B cell (primary cell): ENCODE results near the gene MYO19. TPM values are rescaled to one million over a fixed set of nuclear protein-coding genes. Genes with fewer than 3 reads are reported as not detected.

Experiments
- ATAC-seq: fragments of 200-7000 bp; cut with Tn5 transposase; one replicate; pipeline ENCODE4 v1.10.0; 2021; ENCODE audit warnings: low read depth, mild to moderate bottlenecking, moderate number of reproducible peaks, moderate library complexity
- CTCF ChIA-PET: fragments of 350-600 bp; sonication (Branson Sonifier 250); formaldehyde crosslinking; loops from one replicate; lab custom pipeline; 2021; ENCODE audit warnings: antibody characterized with exemption, inconsistent platforms; lab: Charles Lee
- POLR2A ChIA-PET: fragments of 350-600 bp; sonication (Branson Sonifier 250); formaldehyde crosslinking; loops from one replicate; lab custom pipeline; 2021; ENCODE audit warnings: antibody characterized with exemption; lab: Charles Lee
- DNase-seq: peaks from one replicate; pipeline ENCODE4 v3.0.0; 2013
- H2AFZ ChIP-seq: 2 replicates; pipeline ENCODE4 v1.6.1; 2012; ENCODE audit warnings: mild to moderate bottlenecking, low read depth, low read length; ENCODE audit not compliant: insufficient read depth, poor library complexity, severe bottlenecking
- H3K27ac ChIP-seq, 2 donors: 1 replicate in 1 of 2; 2 replicates in 1 of 2; pipeline ENCODE4 v1.5.1; 2012 to 2013; ENCODE audit warnings: low read length in 2 of 2, mild to moderate bottlenecking in 2 of 2, moderate library complexity in 1 of 2
- H3K27me3 ChIP-seq, 4 experiments: fragments of 200-600 bp in 1 of 4; sonication (generic) in 1 of 4; replicated peaks in 1 of 4; 1 replicate in 2 of 4; 2 replicates in 2 of 4; pipeline versions ENCODE4 v1.6.1 to v1.7.0; 2013 to 2016; ENCODE audit warnings: low read length in 3 of 4, mild to moderate bottlenecking in 2 of 4, mixed read lengths in 1 of 4, moderate library complexity in 1 of 4; ENCODE audit not compliant: insufficient read depth in 4 of 4, control insufficient read depth in 3 of 4; ENCODE audit errors: control extremely low read depth in 1 of 4
- H3K36me3 ChIP-seq, 2 experiments: replicated peaks in 1 of 2; 1 replicate in 1 of 2; 2 replicates in 1 of 2; pipeline versions ENCODE4 v1.6.1 to v1.7.1; 2013; ENCODE audit warnings: low read length in 1 of 2; ENCODE audit not compliant: insufficient read depth in 2 of 2, control insufficient read depth in 1 of 2; ENCODE audit errors: control extremely low read depth in 1 of 2, extremely low read depth in 1 of 2
- H3K4me1 ChIP-seq, 2 donors: fragments of 200-600 bp in 1 of 2; sonication (generic) in 1 of 2; 1 replicate in 1 of 2; 2 replicates in 1 of 2; pipeline versions ENCODE4 v1.5.1 to v1.6.1; 2013 to 2017; ENCODE audit warnings: low read length in 2 of 2; ENCODE audit not compliant: control insufficient read depth in 2 of 2, insufficient read depth in 2 of 2
- H3K4me2 ChIP-seq: replicated peaks from 2 replicates; pipeline ENCODE3; 2012; ENCODE audit warnings: mild to moderate bottlenecking, low read depth, low read length; ENCODE audit not compliant: poor library complexity, severe bottlenecking
- H3K4me3 ChIP-seq, 5 experiments: fragments of 200-600 bp in 1 of 5; sonication (generic) in 1 of 5; 1 replicate in 3 of 5; 2 replicates in 2 of 5; pipeline versions ENCODE4 v1.5.1 to v1.7.0; 2011 to 2016; ENCODE audit warnings: low read length in 4 of 5, mild to moderate bottlenecking in 4 of 5, low read depth in 2 of 5, control low read depth in 1 of 5, moderate library complexity in 1 of 5; ENCODE audit not compliant: insufficient read depth in 1 of 5; ENCODE audit errors: control extremely low read depth in 1 of 5, extremely low read depth in 1 of 5
- H3K79me2 ChIP-seq: fragments of 200-600 bp; sonication (generic); one replicate; pipeline ENCODE4 v1.6.0; 2016; ENCODE audit warnings: low read length; ENCODE audit not compliant: control insufficient read depth, insufficient read depth
- H3K9ac ChIP-seq: fragments of 200-600 bp; sonication (generic); 2 replicates; pipeline ENCODE4 v1.6.1; 2017; ENCODE audit warnings: mild to moderate bottlenecking, low read length, moderate library complexity
- H3K9me3 ChIP-seq, 3 donors: one replicate each; pipeline versions ENCODE4 v1.6.1 to v1.7.1; 2013; ENCODE audit warnings: low read length in 2 of 3; ENCODE audit not compliant: control insufficient read depth in 2 of 3, insufficient read depth in 1 of 3; ENCODE audit errors: control extremely low read depth in 1 of 3
- H4K20me1 ChIP-seq: 2 replicates; pipeline ENCODE4 v1.6.0; 2012; ENCODE audit warnings: mild to moderate bottlenecking, low read length; ENCODE audit not compliant: insufficient read depth, control insufficient read depth, poor library complexity, severe bottlenecking
- H3K27ac Mint-ChIP-seq: one replicate; pipeline ENCODE4 v1.8.0; 2021; ENCODE audit warnings: mixed read lengths
- H3K27me3 Mint-ChIP-seq: one replicate; pipeline ENCODE4 v1.8.0; 2021; ENCODE audit warnings: mixed read lengths
- H3K4me1 Mint-ChIP-seq: one replicate; pipeline ENCODE4 v1.8.0; 2021; ENCODE audit warnings: mixed read lengths
- H3K4me3 Mint-ChIP-seq: one replicate; pipeline ENCODE4 v1.8.0; 2021; ENCODE audit warnings: mixed read lengths
- H3K9me3 Mint-ChIP-seq: one replicate; pipeline ENCODE4 v1.8.0; 2022; ENCODE audit warnings: mixed read lengths; ENCODE audit not compliant: insufficient read depth
- EZH2 ChIP-seq: IDR thresholded peaks from 2 replicates; pipeline ENCODE4 v1.6.1; 2012; ENCODE audit warnings: borderline replicate concordance, low read depth, mild to moderate bottlenecking, moderate library complexity, low read length; ENCODE audit not compliant: insufficient read depth, poor library complexity, severe bottlenecking
- WGBS: methylation state at CpG from one replicate; pipeline ENCODE4 v1.1.5; 2013; ENCODE audit warnings: missing lambda C conversion rate; ENCODE audit not compliant: insufficient coverage; 5-methylcytosine and 5-hydroxymethylcytosine counted together
- intact Hi-C: fragments of 100-400 bp; cut with micrococcal nuclease; formaldehyde crosslinking; loops from one replicate; pipeline ENCODE4 v1.10.0; 2022
- polyA plus RNA-seq: library from polyadenylated mRNA; depleted of rRNA; stranded (reverse); fragments of >200 nt; gene quantifications from 2 replicates; pipeline ENCODE4 v1.2.3, GENCODE V29; 2012
- total RNA-seq, 2 donors: library from RNA; stranded (reverse); fragments of 120-200 nt in 1 of 2; gene quantifications; 1 replicate in 1 of 2; 2 replicates in 1 of 2; pipeline versions ENCODE4 v1.2.3 to v1.2.4, GENCODE V29; 2013 to 2022
- TF ChIP-seq, protein P1 (sequence below): fragments of 200-600 bp; IDR thresholded peaks from one replicate; pipeline ENCODE4 v1.8.0; 2022; ENCODE audit warnings: antibody characterized with exemption, mild to moderate bottlenecking

The MYO19 gene
- total and polyA plus RNA-seq, 2 donors (not counting 1 experiment from before 2014, with no cell fraction given): 65.7 to 88.7 TPM

DNA sequence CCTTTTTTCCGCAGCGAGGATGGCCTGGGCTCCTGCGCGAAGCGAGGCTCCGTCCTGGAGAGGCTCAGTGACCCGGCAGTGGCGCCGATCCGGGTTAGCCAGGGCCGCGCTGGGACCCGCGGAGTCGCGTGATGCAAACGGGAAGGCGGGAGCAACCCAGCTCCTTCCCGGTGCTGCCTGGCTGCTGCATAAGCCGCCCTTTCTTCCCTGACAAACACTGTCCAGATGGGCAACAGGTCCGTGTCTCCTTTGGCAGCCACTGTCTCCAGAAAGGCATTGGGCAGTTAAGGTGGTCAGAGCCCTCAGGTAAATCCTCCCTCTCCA is 69.9 kb downstream of the MYO19 start:
- peaks cover 69% of the 10 kb centered on the region for H3K27me3 Mint-ChIP-seq
- no peak overlapping the region for H3K27ac ChIP-seq
- no peaks in the 10 kb centered on the region for H3K4me1 Mint-ChIP-seq
- ChIA-PET CTCF (no interaction called here), POLR2A (no interaction called here)
- intact Hi-C loops: no loop called here
- no peaks in the 10 kb centered on the region for H3K79me2 ChIP-seq
- H3K4me2 ChIP-seq: no peak overlapping the region
- H3K4me3 Mint-ChIP-seq: no peak overlapping the region
- H4K20me1 ChIP-seq: no peaks in the 10 kb centered on the region
- H3K9me3 ChIP-seq: peaks cover 0 to 19% (median 0%) of the 10 kb centered on the region in 3 donors
- no peak overlapping the region for H2AFZ ChIP-seq
- DNase-seq (no peak), ATAC-seq (no peak)
- TF ChIP-seq, protein P1, sequence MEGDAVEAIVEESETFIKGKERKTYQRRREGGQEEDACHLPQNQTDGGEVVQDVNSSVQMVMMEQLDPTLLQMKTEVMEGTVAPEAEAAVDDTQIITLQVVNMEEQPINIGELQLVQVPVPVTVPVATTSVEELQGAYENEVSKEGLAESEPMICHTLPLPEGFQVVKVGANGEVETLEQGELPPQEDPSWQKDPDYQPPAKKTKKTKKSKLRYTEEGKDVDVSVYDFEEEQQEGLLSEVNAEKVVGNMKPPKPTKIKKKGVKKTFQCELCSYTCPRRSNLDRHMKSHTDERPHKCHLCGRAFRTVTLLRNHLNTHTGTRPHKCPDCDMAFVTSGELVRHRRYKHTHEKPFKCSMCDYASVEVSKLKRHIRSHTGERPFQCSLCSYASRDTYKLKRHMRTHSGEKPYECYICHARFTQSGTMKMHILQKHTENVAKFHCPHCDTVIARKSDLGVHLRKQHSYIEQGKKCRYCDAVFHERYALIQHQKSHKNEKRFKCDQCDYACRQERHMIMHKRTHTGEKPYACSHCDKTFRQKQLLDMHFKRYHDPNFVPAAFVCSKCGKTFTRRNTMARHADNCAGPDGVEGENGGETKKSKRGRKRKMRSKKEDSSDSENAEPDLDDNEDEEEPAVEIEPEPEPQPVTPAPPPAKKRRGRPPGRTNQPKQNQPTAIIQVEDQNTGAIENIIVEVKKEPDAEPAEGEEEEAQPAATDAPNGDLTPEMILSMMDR: no peak
- no peak for TF ChIP-seq EZH2
- H3K4me1 ChIP-seq: no peaks in the 10 kb centered on the region
- H3K27ac Mint-ChIP-seq: no peak overlapping the region
- no peaks in the 10 kb centered on the region for H3K9me3 Mint-ChIP-seq
- WGBS: 19% methylated on average over 20 of the region's 21 CpGs
- peaks cover 0 to 55% (median 18%) of the 10 kb centered on the region in 4 experiments for H3K27me3 ChIP-seq
- H3K4me3 ChIP-seq: no peak overlapping the region
- no peaks in the 10 kb centered on the region for H3K36me3 ChIP-seq
- H3K9ac ChIP-seq: no peak overlapping the region

DNA sequence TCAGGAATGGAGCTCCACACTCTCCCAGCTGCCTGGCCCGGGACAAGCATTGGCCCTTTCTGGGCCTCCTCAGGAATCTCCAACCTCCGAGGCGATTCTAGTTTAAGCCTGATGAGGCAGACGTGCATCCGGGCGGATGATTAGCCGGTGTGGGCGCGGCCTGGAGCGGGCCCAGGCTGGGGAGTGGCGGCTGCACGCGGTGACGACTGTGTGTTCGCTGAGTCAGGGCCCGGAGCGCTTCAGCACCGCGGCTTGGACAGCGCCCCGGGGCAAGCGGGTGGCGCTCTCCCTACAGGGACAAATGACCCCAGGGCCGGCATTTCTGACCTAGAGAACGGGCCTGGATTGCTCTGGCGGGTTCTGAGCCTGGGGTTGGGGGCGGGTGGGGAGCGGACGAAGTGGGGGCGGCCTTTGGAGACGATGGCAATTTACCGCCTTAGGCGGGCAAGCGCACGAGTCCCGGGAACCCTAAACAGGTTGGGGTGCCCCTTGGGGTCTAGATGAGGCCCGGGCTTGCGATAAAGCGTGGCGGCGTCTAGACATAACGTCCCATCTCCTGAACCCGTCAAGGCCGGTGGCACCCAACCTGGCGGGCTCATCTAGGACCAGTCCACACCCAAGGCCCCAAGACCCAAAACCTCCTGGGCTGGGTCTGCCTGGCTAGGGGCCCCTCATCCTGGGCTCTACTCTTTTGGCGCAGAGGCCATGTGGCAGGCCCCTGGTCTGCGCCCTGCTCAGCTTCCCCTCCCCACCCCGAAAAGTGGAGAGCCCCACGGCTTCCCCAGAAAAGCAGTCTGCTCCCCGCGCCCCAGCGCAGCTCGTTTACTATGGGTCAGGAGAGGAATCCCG is 70.5 kb downstream of the MYO19 start:
- H3K9me3 ChIP-seq: peaks cover 0 to 19% (median 0%) of the 10 kb centered on the region in 3 donors
- no peaks in the 10 kb centered on the region for H3K79me2 ChIP-seq
- WGBS: 24% methylated on average over 54 of the region's 54 CpGs
- Mint-ChIP-seq H3K4me1 (no peaks in the 10 kb centered on the region), H3K9me3 (no peaks in the 10 kb centered on the region), H3K27me3 (peaks cover 74% of the 10 kb centered on the region), H3K4me3 (no peak overlapping the region), H3K27ac (no peak overlapping the region)
- no peak overlapping the region for H3K4me2 ChIP-seq
- intact Hi-C loops: no loop called here
- TF ChIP-seq, protein P1: no peak
- no peak for TF ChIP-seq EZH2
- no peak overlapping the region for H3K9ac ChIP-seq
- DNase-seq (no peak), ATAC-seq (no peak)
- no peak overlapping the region for H2AFZ ChIP-seq
- ChIA-PET CTCF (no interaction called here), POLR2A (no interaction called here)
- H3K36me3 ChIP-seq: no peaks in the 10 kb centered on the region
- H3K4me3 ChIP-seq: no peak overlapping the region
- H3K4me1 ChIP-seq: no peaks in the 10 kb centered on the region
- no peak overlapping the region for H3K27ac ChIP-seq
- H4K20me1 ChIP-seq: no peaks in the 10 kb centered on the region
- peaks cover 0 to 57% (median 15%) of the 10 kb centered on the region in 4 experiments for H3K27me3 ChIP-seq
